GM23338 (cell line): Measurements from ENCODE around the gene ACTR5.

Source experiments
- CREB1 ChIP-seq: fragments of 250-450 bp; sonication (Bioruptor Pico); IDR thresholded peaks from 2 replicates; pipeline ENCODE4 v1.5.0; 2020; ENCODE audit warnings: low read depth, mild to moderate bottlenecking, moderate library complexity
- EZH2 ChIP-seq: fragments of 200-600 bp; sonication (generic); IDR thresholded peaks from one replicate; pipeline ENCODE4 v1.8.0; 2017; ENCODE audit warnings: antibody characterized with exemption, mild to moderate bottlenecking, low read depth; ENCODE audit not compliant: unreplicated experiment
- EZH2phosphoT487 ChIP-seq: fragments of 200-600 bp; sonication (generic); IDR thresholded peaks from one replicate; pipeline ENCODE4 v1.8.1; 2018; ENCODE audit warnings: antibody characterized with exemption; ENCODE audit not compliant: unreplicated experiment
- JUNB ChIP-seq: IDR thresholded peaks from one replicate; pipeline ENCODE4 v1.6.1; 2016; ENCODE audit warnings: antibody characterized with exemption; ENCODE audit not compliant: unreplicated experiment
- NANOG ChIP-seq: IDR thresholded peaks from 2 replicates; pipeline ENCODE4 v1.6.1; 2016; ENCODE audit warnings: antibody characterized with exemption, borderline replicate concordance
- POLR2AphosphoS5 ChIP-seq: IDR thresholded peaks from 2 replicates; pipeline ENCODE4 v1.6.1; 2016; ENCODE audit warnings: antibody characterized with exemption, low read depth
- STAT1 ChIP-seq: IDR thresholded peaks from one replicate; pipeline ENCODE4 v1.6.1; 2016; ENCODE audit warnings: antibody characterized with exemption; ENCODE audit not compliant: unreplicated experiment
- ZNF114 ChIP-seq: fragments of 250-450 bp; sonication (Bioruptor Pico); IDR thresholded peaks from 2 replicates; pipeline ENCODE4 v1.5.0; 2020; ENCODE audit warnings: mild to moderate bottlenecking, moderate library complexity
- ZNF331 ChIP-seq: fragments of 250-450 bp; sonication (Bioruptor Pico); IDR thresholded peaks from 2 replicates; pipeline ENCODE4 v1.5.0; 2020; ENCODE audit warnings: low read depth, mild to moderate bottlenecking, moderate library complexity
- TF ChIP-seq, protein P1 (sequence below), 2 experiments: fragments of 200-600 bp in 1 of 2; sonication (generic) in 1 of 2; conservative IDR thresholded peaks; 2 replicates each; pipeline versions ENCODE4 v1.5.1 to v1.6.1; 2016 to 2017; ENCODE audit warnings: antibody characterized with exemption in 2 of 2, low read depth in 2 of 2, mild to moderate bottlenecking in 2 of 2, moderate library complexity in 1 of 2
- TF ChIP-seq, protein P2 (sequence below): IDR thresholded peaks from one replicate; pipeline ENCODE4 v1.6.1; 2018; ENCODE audit warnings: antibody characterized with exemption; ENCODE audit not compliant: unreplicated experiment

DNA sequence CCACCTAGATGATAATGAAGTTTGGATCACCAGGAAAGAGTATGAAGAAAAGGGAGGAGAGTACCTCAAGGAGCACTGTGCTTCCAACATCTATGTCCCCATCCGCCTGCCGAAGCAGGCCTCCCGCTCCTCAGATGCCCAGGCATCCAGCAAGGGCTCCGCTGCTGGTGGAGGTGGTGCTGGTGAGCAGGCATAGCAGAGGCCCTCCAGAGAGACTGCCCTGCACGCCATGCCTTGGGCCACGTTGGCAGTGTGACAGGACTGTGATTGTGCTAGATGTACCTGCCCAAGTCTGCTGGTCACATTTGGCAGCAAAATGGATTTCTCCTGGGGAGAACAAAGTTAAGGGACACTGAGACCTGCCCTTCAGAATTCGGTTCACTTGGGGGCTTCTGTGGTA lies 23.4 kb downstream of the ACTR5 start:
- TF ChIP-seq, protein P1, sequence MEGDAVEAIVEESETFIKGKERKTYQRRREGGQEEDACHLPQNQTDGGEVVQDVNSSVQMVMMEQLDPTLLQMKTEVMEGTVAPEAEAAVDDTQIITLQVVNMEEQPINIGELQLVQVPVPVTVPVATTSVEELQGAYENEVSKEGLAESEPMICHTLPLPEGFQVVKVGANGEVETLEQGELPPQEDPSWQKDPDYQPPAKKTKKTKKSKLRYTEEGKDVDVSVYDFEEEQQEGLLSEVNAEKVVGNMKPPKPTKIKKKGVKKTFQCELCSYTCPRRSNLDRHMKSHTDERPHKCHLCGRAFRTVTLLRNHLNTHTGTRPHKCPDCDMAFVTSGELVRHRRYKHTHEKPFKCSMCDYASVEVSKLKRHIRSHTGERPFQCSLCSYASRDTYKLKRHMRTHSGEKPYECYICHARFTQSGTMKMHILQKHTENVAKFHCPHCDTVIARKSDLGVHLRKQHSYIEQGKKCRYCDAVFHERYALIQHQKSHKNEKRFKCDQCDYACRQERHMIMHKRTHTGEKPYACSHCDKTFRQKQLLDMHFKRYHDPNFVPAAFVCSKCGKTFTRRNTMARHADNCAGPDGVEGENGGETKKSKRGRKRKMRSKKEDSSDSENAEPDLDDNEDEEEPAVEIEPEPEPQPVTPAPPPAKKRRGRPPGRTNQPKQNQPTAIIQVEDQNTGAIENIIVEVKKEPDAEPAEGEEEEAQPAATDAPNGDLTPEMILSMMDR (conservative IDR thresholded peaks at IDR 0.05; ENCODE audit: low read depth in 2 of 2), result no peak
- TF ChIP-seq JUNB (no peak), POLR2AphosphoS5 (no peak), EZH2 (no peak), EZH2phosphoT487 (no peak), CREB1 (no peak), ZNF114 (CRISPR knock-in tag) (no peak), ZNF331 (no peak), STAT1 (no peak), NANOG (no peak)
- TF ChIP-seq, protein P2, sequence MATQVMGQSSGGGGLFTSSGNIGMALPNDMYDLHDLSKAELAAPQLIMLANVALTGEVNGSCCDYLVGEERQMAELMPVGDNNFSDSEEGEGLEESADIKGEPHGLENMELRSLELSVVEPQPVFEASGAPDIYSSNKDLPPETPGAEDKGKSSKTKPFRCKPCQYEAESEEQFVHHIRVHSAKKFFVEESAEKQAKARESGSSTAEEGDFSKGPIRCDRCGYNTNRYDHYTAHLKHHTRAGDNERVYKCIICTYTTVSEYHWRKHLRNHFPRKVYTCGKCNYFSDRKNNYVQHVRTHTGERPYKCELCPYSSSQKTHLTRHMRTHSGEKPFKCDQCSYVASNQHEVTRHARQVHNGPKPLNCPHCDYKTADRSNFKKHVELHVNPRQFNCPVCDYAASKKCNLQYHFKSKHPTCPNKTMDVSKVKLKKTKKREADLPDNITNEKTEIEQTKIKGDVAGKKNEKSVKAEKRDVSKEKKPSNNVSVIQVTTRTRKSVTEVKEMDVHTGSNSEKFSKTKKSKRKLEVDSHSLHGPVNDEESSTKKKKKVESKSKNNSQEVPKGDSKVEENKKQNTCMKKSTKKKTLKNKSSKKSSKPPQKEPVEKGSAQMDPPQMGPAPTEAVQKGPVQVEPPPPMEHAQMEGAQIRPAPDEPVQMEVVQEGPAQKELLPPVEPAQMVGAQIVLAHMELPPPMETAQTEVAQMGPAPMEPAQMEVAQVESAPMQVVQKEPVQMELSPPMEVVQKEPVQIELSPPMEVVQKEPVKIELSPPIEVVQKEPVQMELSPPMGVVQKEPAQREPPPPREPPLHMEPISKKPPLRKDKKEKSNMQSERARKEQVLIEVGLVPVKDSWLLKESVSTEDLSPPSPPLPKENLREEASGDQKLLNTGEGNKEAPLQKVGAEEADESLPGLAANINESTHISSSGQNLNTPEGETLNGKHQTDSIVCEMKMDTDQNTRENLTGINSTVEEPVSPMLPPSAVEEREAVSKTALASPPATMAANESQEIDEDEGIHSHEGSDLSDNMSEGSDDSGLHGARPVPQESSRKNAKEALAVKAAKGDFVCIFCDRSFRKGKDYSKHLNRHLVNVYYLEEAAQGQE, result no peak
